Measurements from ENCODE around the gene NDUFAF2. TPM values are rescaled to one million over a fixed set of nuclear protein-coding genes. Genes with fewer than 3 reads are reported as not detected.

NDUFAF2 gene
- total and polyA plus RNA-seq, 2 of the 13 experiments (the other 11 are each of a cell fraction or from before 2014, with no cell fraction given): 34.0 to 78.4 TPM

- H2AFZ ChIP-seq (ENCODE audit: low read length): no peak overlapping the region
- no peak overlapping the region for H3K27ac ChIP-seq (ENCODE audit: extremely low read length, insufficient read depth, low read length)
- FAIRE-seq (no peak), DNase-seq (ENCODE audit: low spot score) (no peak), ATAC-seq (no peak)
- TF ChIP-seq TBX2 (CRISPR knock-in tag; IDR thresholded peaks at IDR 0.05; ENCODE audit: borderline replicate concordance) (no peak), ARID4A (CRISPR knock-in tag; IDR thresholded peaks at IDR 0.05; ENCODE audit: borderline replicate concordance) (no peak), MED8 (CRISPR knock-in tag; IDR thresholded peaks at IDR 0.05; ENCODE audit: insufficient replicate concordance) (no peak), ETV5 (CRISPR knock-in tag; IDR thresholded peaks at IDR 0.05; ENCODE audit: borderline replicate concordance) (no peak), ZNF557 (CRISPR knock-in tag; IDR thresholded peaks at IDR 0.05) (no peak), ZNF362 (CRISPR knock-in tag; IDR thresholded peaks at IDR 0.05; ENCODE audit: borderline replicate concordance) (no peak), ZC3H13 (CRISPR knock-in tag; IDR thresholded peaks at IDR 0.05) (no peak), PRMT3 (CRISPR knock-in tag; IDR thresholded peaks at IDR 0.05; ENCODE audit: borderline replicate concordance, low read depth) (no peak), POLR2AphosphoS2 (IDR thresholded peaks at IDR 0.05; ENCODE audit: low read depth, low read length) (no peak), ZNF792 (CRISPR knock-in tag; IDR thresholded peaks at IDR 0.05) (no peak), HOXA9 (CRISPR knock-in tag; IDR thresholded peaks at IDR 0.05; ENCODE audit: borderline replicate concordance) (no peak), RAD21 (CRISPR knock-in tag; IDR thresholded peaks at IDR 0.05) (no peak), ZNF232 (CRISPR knock-in tag; IDR thresholded peaks at IDR 0.05; ENCODE audit: borderline replicate concordance) (no peak), CHCHD3 (CRISPR knock-in tag; IDR thresholded peaks at IDR 0.05) (no peak)
- TF ChIP-seq, protein P1, sequence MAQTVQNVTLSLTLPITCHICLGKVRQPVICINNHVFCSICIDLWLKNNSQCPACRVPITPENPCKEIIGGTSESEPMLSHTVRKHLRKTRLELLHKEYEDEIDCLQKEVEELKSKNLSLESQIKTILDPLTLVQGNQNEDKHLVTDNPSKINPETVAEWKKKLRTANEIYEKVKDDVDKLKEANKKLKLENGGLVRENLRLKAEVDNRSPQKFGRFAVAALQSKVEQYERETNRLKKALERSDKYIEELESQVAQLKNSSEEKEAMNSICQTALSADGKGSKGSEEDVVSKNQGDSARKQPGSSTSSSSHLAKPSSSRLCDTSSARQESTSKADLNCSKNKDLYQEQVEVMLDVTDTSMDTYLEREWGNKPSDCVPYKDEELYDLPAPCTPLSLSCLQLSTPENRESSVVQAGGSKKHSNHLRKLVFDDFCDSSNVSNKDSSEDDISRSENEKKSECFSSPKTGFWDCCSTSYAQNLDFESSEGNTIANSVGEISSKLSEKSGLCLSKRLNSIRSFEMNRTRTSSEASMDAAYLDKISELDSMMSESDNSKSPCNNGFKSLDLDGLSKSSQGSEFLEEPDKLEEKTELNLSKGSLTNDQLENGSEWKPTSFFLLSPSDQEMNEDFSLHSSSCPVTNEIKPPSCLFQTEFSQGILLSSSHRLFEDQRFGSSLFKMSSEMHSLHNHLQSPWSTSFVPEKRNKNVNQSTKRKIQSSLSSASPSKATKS (CRISPR knock-in tag; IDR thresholded peaks at IDR 0.05): no peak
- H3K9ac ChIP-seq (ENCODE audit: insufficient read depth, low read depth, low read length): no peak overlapping the region
- WGBS (ENCODE audit: low lambda C conversion rate): 89% methylated on average over 1 of the region's 1 CpG
- no TSS peak for BruUV-seq (replicated peaks)
- intact Hi-C loops (cut with micrococcal nuclease; ENCODE audit: unreplicated experiment): no loop called here
- H3K9me3 ChIP-seq (ENCODE audit: low read length): no peaks in the 10 kb centered on the region
- no peak overlapping the region for H3K4me3 ChIP-seq (replicated peaks in 1 of 3; ENCODE audit: insufficient read depth in 1 of 3, low read depth in 2 of 3, low read length in 3 of 3)
- no peaks in the 10 kb centered on the region for H4K20me1 ChIP-seq (ENCODE audit: insufficient read depth, low read length)
- H3K27me3 ChIP-seq (ENCODE audit: control insufficient read depth in 1 of 2, insufficient read depth in 2 of 2, low read length in 2 of 2): no peaks in the 10 kb centered on the region
- no peak overlapping the region for H3K4me2 ChIP-seq (ENCODE audit: low read depth, low read length)
- H3K79me2 ChIP-seq (ENCODE audit: insufficient read depth, low read length): peaks cover 14% of the 10 kb centered on the region
- H3K36me3 ChIP-seq (replicated peaks in 1 of 2; ENCODE audit: control insufficient read depth in 1 of 2, insufficient read depth in 2 of 2, low read length in 2 of 2): no peaks in the 10 kb centered on the region
- in situ Hi-C loops (cut with HindIII; ENCODE audit: extremely low pct_ligation_motif_present, low pct_unique_long_range_greater_than_20kb): no loop called here
- CTCF ChIA-PET (ENCODE audit: low intra/inter-chr PET ratio, low total read pairs): no interaction called here
- H3K4me1 ChIP-seq (ENCODE audit: insufficient read depth, low read length): peaks cover 12% of the 10 kb centered on the region; the same call in 1 of the 2 replicates
- POLR2A ChIA-PET: no interaction called here
These were observed 34.0 kb downstream of the NDUFAF2 start for GRCh38 chr5:60978968-60979367.
